ENCODE data around the gene GDI2.

The GDI2 gene

DNA sequence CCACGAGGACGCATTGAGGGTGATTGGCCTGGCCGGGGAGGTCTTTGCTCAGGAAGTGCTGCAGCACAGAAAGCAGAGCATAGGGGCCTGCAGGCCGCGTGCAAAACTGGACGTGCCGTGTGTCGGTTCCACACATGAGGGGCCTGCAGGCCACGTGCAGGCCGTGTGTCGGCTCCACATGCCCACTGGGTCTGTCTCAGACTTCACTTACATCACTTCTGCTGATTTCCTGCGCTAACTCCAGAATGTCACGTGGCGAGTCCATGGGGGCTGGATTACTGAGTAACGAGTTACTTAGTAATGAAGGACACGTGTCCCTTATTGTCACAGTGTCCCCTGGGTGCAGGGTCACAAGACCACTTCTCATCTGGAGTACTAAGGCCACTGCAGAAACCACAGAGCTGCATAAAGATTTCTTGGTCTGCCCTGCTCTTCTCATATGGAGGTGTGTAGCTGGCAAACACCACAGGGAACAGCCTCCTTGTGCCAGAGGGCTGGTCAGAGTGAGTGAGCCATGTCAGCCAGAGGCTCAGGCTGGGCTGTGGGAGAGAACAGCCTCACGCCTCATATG lies 60.8 kb downstream of the GDI2 start:
- Histone ChIP-seq H3K4me3 (ENCODE audit: low read length) (no peak overlapping the region), H3K27me3 (ENCODE audit: control insufficient read depth, insufficient read depth, low read length) (no peaks in the 10 kb centered on the region), H3K9ac (ENCODE audit: low read length) (no peak overlapping the region), H3K4me1 (ENCODE audit: control insufficient read depth, low read depth, low read length) (peaks cover 21% of the 10 kb centered on the region), H3K9me3 (ENCODE audit: control insufficient read depth, low read depth, low read length) (no peaks in the 10 kb centered on the region), H3K27ac (ENCODE audit: low read length) (no peak overlapping the region), H3K36me3 (ENCODE audit: control insufficient read depth, low read depth, low read length) (peaks cover 25% of the 10 kb centered on the region)

DNA sequence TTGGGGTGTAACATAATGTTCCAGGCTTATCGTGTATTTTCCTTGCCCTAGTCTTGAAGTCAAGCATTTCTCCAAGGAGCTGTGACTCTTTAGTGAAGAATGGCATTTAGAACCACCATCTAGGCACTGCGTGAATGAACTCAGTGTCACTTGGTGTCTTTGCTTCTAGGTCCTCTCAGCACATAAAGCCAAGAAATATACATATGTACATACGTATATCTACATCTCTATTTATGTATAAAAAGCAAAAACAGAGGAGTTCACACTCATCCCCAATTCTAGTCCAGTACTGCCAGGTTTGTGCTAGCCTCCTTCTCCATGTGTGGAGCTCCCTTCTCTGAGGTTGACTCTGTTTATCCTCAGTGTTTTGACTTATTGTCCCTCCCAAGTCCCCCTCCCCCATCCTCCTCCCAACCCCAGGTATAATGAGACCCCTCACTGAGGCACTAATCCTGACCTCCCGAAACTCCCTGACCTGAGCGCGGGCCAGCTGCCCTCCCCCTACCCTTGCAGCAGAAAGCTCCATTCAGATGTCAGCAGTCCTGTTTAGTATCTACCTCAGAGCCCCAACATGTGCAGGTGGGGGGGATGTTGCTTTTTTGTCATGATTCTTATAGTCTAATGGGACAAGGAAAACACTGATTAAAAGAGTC lies 61.5 kb downstream of the GDI2 start:
- Histone ChIP-seq H3K4me1 (ENCODE audit: control insufficient read depth, low read depth, low read length) (peaks cover 21% of the 10 kb centered on the region), H3K27ac (ENCODE audit: low read length) (no peak overlapping the region), H3K9ac (ENCODE audit: low read length) (no peak overlapping the region), H3K9me3 (ENCODE audit: control insufficient read depth, low read depth, low read length) (no peaks in the 10 kb centered on the region), H3K27me3 (ENCODE audit: control insufficient read depth, insufficient read depth, low read length) (no peaks in the 10 kb centered on the region), H3K4me3 (ENCODE audit: low read length) (no peak overlapping the region), H3K36me3 (ENCODE audit: control insufficient read depth, low read depth, low read length) (peaks cover 25% of the 10 kb centered on the region)

DNA sequence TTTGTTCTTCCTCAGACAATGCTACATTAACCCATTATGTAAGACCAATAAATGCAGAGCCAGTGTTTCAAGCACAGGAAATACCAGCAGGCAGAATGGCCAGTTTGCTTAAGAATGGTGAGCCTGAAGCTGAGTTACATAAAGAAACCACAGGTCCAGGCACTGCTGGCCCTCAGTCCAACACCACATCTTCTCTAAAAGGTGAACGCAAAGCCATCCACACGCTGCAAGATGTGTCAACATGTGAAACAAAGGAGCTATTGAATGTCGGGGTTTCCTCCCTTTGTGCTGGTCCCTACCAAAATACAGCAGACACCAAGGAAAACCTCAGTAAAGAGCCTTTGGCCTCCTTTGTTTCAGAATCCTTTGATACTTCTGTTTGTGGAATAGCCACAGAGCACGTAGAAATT lies 64.8 kb downstream of the GDI2 start:
- Histone ChIP-seq H3K4me3 (ENCODE audit: low read length) (no peak overlapping the region), H3K27ac (ENCODE audit: low read length) (no peak overlapping the region), H3K36me3 (ENCODE audit: control insufficient read depth, low read depth, low read length) (peaks cover 35% of the 10 kb centered on the region), H3K9ac (ENCODE audit: low read length) (no peak overlapping the region), H3K9me3 (ENCODE audit: control insufficient read depth, low read depth, low read length) (no peaks in the 10 kb centered on the region), H3K27me3 (ENCODE audit: control insufficient read depth, insufficient read depth, low read length) (no peaks in the 10 kb centered on the region), H3K4me1 (ENCODE audit: control insufficient read depth, low read depth, low read length) (peaks cover 21% of the 10 kb centered on the region)

DNA sequence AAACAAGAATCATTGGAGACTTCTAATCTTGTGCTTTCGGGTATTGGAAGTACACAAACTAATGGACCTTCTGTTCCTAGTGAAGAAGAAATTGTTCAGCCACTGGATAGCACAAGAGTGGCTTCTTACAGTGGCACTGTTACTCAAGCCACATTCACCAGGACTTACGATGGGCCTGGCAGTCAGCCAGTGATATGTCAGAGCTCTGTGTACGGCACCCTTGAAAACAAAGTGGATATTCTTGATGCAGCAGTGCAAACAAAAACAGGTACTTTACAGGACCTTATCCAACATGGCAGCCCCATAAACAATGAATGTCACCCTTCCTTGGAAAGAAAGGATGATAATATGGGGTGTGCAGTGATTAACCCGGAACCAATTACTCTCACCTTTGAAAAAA lies 67.0 kb downstream of the GDI2 start:
- Histone ChIP-seq H3K4me1 (ENCODE audit: control insufficient read depth, low read depth, low read length) (peaks cover 6% of the 10 kb centered on the region), H3K9ac (ENCODE audit: low read length) (no peak overlapping the region), H3K36me3 (ENCODE audit: control insufficient read depth, low read depth, low read length) (peaks cover 39% of the 10 kb centered on the region), H3K4me3 (ENCODE audit: low read length) (no peak overlapping the region), H3K9me3 (ENCODE audit: control insufficient read depth, low read depth, low read length) (no peaks in the 10 kb centered on the region), H3K27me3 (ENCODE audit: control insufficient read depth, insufficient read depth, low read length) (no peaks in the 10 kb centered on the region), H3K27ac (ENCODE audit: low read length) (no peak overlapping the region)

DNA sequence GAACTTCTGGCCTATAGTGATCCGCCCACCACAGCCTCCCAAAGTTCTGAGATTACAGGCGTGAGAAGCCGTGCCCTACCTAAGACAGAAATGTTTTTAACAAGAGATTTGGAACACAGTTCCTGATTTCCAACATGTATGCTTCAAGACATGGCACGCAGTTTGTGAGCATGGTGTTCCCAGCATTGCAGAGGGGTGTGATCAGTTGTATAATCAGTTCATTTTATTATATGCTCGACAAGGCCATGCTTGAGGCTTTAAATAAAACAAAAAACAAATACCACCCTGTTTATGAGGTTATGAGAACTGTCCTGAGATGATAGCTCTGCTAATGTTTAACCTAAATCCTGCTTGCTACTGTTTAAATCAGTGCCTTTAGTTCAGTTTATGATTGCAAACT lies 68.4 kb downstream of the GDI2 start:
- Histone ChIP-seq H3K4me3 (ENCODE audit: low read length) (no peak overlapping the region), H3K4me1 (ENCODE audit: control insufficient read depth, low read depth, low read length) (no peaks in the 10 kb centered on the region), H3K9ac (ENCODE audit: low read length) (no peak overlapping the region), H3K36me3 (ENCODE audit: control insufficient read depth, low read depth, low read length) (peaks cover 46% of the 10 kb centered on the region), H3K27me3 (ENCODE audit: control insufficient read depth, insufficient read depth, low read length) (no peaks in the 10 kb centered on the region), H3K9me3 (ENCODE audit: control insufficient read depth, low read depth, low read length) (no peaks in the 10 kb centered on the region), H3K27ac (ENCODE audit: low read length) (no peak overlapping the region)

DNA sequence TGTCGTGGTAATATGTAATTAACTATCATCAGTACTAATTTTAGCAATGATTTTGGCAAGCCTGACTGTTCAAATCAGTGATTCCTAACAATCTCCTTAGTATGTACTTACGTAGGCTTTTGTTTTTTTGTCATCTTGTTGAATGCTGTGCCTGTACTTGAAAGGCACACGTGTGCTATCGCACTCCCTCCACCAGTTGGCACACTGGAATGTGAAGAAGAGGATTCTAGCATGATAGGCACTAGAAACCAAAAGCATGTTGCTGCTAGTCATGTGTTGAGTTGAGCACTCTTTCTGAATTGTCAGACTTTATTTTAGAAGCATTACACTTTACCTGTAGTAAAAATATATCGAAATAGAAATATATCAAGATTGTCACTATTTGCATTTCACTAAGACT lies 69.5 kb downstream of the GDI2 start:
- no peak overlapping the region for H3K9ac ChIP-seq (ENCODE audit: low read length)
- H3K36me3 ChIP-seq (ENCODE audit: control insufficient read depth, low read depth, low read length), result peaks cover 42% of the 10 kb centered on the region
- no peak overlapping the region for H3K27ac ChIP-seq (ENCODE audit: low read length)
- no peaks in the 10 kb centered on the region for H3K27me3 ChIP-seq (ENCODE audit: control insufficient read depth, insufficient read depth, low read length)
- no peaks in the 10 kb centered on the region for H3K9me3 ChIP-seq (ENCODE audit: control insufficient read depth, low read depth, low read length)
- no peak overlapping the region for H3K4me3 ChIP-seq (ENCODE audit: low read length)
- H3K4me1 ChIP-seq (ENCODE audit: control insufficient read depth, low read depth, low read length), result no peaks in the 10 kb centered on the region

GRCh38 chr10:5742116-5742515 lies 71.1 kb downstream of the GDI2 start:
- H3K4me3 ChIP-seq (ENCODE audit: low read length), result no peak overlapping the region
- H3K36me3 ChIP-seq (ENCODE audit: control insufficient read depth, low read depth, low read length), result peaks cover 36% of the 10 kb centered on the region
- H3K27me3 ChIP-seq (ENCODE audit: control insufficient read depth, insufficient read depth, low read length), result no peaks in the 10 kb centered on the region
- H3K4me1 ChIP-seq (ENCODE audit: control insufficient read depth, low read depth, low read length), result no peaks in the 10 kb centered on the region
- H3K9me3 ChIP-seq (ENCODE audit: control insufficient read depth, low read depth, low read length), result no peaks in the 10 kb centered on the region
- no peak overlapping the region for H3K27ac ChIP-seq (ENCODE audit: low read length)
- H3K9ac ChIP-seq (ENCODE audit: low read length), result no peak overlapping the region

DNA sequence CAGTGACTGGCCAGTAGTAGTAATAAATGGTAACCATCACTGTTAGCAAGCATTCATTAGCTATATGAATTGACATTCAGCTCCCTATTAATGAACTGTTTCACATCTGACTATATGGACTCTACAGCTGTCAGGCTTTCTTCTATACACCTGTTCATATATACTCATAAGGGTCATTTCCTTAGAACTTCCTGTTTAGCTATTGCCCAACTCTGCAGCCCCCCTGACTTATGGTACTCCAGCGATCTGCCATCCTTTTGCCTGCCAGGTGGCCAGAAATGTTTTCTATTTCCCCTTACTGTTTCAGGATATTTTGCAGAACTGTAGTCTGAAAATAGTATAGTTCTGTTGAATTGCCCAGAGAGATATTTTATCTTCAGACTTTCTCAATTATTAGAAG lies 72.0 kb downstream of the GDI2 start:
- no peaks in the 10 kb centered on the region for H3K9me3 ChIP-seq (ENCODE audit: control insufficient read depth, low read depth, low read length)
- no peak overlapping the region for H3K4me3 ChIP-seq (ENCODE audit: low read length)
- no peak overlapping the region for H3K27ac ChIP-seq (ENCODE audit: low read length)
- no peak overlapping the region for H3K9ac ChIP-seq (ENCODE audit: low read length)
- peaks cover 28% of the 10 kb centered on the region for H3K36me3 ChIP-seq (ENCODE audit: control insufficient read depth, low read depth, low read length)
- H3K27me3 ChIP-seq (ENCODE audit: control insufficient read depth, insufficient read depth, low read length), result no peaks in the 10 kb centered on the region
- no peaks in the 10 kb centered on the region for H3K4me1 ChIP-seq (ENCODE audit: control insufficient read depth, low read depth, low read length)

GRCh38 chr10:5738427-5738826 lies 74.8 kb downstream of the GDI2 start:
- H3K36me3 ChIP-seq (ENCODE audit: control insufficient read depth, low read depth, low read length), result peaks cover 25% of the 10 kb centered on the region
- no peak overlapping the region for H3K27ac ChIP-seq (ENCODE audit: low read length)
- H3K4me1 ChIP-seq (ENCODE audit: control insufficient read depth, low read depth, low read length), result no peaks in the 10 kb centered on the region
- no peaks in the 10 kb centered on the region for H3K27me3 ChIP-seq (ENCODE audit: control insufficient read depth, insufficient read depth, low read length)
- no peaks in the 10 kb centered on the region for H3K9me3 ChIP-seq (ENCODE audit: control insufficient read depth, low read depth, low read length)
- no peak overlapping the region for H3K9ac ChIP-seq (ENCODE audit: low read length)
- H3K4me3 ChIP-seq (ENCODE audit: low read length), result no peak overlapping the region

DNA sequence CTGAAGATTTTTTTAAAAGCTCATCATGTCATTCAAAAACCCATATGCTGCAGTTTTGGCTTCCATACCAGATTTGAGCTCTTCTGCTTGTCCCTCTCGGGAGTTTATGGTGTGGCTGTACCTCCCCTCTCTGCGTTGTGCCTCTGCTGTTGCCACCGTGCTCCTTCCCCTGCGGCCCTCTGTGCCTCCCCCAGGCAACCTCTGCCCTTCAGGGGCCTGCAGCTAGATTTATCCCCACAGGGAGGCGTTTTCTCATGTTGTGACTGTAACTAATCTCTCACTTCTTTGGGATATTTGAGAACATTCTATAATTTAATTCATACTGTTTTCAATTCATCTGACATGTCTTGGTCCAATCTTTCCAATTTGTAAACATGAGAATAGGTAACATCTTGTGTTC lies 75.9 kb downstream of the GDI2 start:
- Histone ChIP-seq H3K4me1 (ENCODE audit: control insufficient read depth, low read depth, low read length) (no peaks in the 10 kb centered on the region), H3K36me3 (ENCODE audit: control insufficient read depth, low read depth, low read length) (peaks cover 23% of the 10 kb centered on the region), H3K27ac (ENCODE audit: low read length) (no peak overlapping the region)

DNA sequence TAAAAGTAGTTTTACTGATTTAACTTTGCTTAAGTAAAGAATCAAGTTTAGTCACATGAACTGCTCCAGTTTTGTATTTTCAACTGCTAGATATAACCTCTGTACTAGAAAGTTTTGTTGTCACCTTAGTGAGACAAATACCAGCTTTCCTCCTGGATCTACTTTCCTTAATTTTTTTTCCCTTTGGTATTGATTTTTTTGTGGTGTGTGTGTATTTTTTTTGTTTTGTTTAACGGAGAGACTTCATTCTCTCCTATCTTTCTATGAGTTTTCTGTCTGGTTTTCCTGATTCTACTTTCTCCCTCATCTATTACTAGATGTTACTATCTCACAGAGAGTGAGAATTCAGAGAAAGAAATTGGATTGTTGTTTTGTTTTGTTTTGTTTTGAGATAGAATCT lies 76.6 kb downstream of the GDI2 start:
- no peaks in the 10 kb centered on the region for H3K4me1 ChIP-seq (ENCODE audit: control insufficient read depth, low read depth, low read length)
- H3K9ac ChIP-seq (ENCODE audit: low read length), result no peak overlapping the region
- no peaks in the 10 kb centered on the region for H3K27me3 ChIP-seq (ENCODE audit: control insufficient read depth, insufficient read depth, low read length)
- H3K9me3 ChIP-seq (ENCODE audit: control insufficient read depth, low read depth, low read length), result no peaks in the 10 kb centered on the region
- no peak overlapping the region for H3K27ac ChIP-seq (ENCODE audit: low read length)
- peaks cover 26% of the 10 kb centered on the region for H3K36me3 ChIP-seq (ENCODE audit: control insufficient read depth, low read depth, low read length)
- no peak overlapping the region for H3K4me3 ChIP-seq (ENCODE audit: low read length)

More for the DNA sequence above, 75.9 kb downstream of the GDI2 start:
- Histone ChIP-seq H3K9me3 (ENCODE audit: control insufficient read depth, low read depth, low read length) (no peaks in the 10 kb centered on the region), H3K27me3 (ENCODE audit: control insufficient read depth, insufficient read depth, low read length) (no peaks in the 10 kb centered on the region), H3K4me3 (ENCODE audit: low read length) (no peak overlapping the region), H3K9ac (ENCODE audit: low read length) (no peak overlapping the region)

- Histone ChIP-seq H3K27me3 (ENCODE audit: control insufficient read depth, insufficient read depth, low read length) (no peaks in the 10 kb centered on the region), H3K4me1 (ENCODE audit: control insufficient read depth, low read depth, low read length) (no peaks in the 10 kb centered on the region), H3K27ac (ENCODE audit: low read length) (no peak overlapping the region), H3K9me3 (ENCODE audit: control insufficient read depth, low read depth, low read length) (no peaks in the 10 kb centered on the region), H3K4me3 (ENCODE audit: low read length) (no peak overlapping the region), H3K9ac (ENCODE audit: low read length) (no peak overlapping the region), H3K36me3 (ENCODE audit: control insufficient read depth, low read depth, low read length) (peaks cover 31% of the 10 kb centered on the region)
Measured at GRCh38 chr10:5735119-5735518, 78.1 kb downstream of the GDI2 start.

All from iPS-18a (cell line).